Endothelial cell of hepatic sinusoid (primary cell): Measurements from ENCODE around the gene CHMP2B.
"Not testable (repeated sequence)": the region's sequence is repeated elsewhere in the genome, so short reads cannot be mapped to it uniquely, and the experiment has no call there.

Experiments
- in situ Hi-C: cut with HindIII; loops from 2 replicates; pipeline ENCODE4 v1.10.0; 2017; ENCODE audit warnings: low sequenced_read_pairs

The CHMP2B gene

DNA sequence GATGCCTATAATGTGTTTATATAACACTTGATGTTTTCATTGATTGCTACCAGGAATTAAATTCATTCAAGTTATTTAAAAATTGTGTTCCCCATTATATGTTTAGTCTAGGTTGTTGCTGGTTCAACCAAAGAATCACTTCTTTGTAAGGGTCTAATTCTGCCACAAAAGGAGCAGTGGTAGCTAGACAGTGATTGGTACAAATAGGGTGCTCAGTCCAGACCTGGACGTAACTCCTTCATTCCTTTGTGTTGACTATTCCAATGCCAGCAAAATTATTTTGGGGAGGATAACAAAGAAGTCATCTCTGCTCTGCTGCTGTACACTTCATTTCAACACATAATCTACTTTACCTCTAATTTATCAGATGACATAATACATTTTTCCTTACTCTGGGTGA lies 1.2 kb downstream of the CHMP2B start:
- in situ Hi-C loops, result no loop called here

GRCh38 chr3:87229113-87229512 lies 2.0 kb downstream of the CHMP2B start:
- in situ Hi-C loops, result no loop called here

- in situ Hi-C loops, result no loop called here
These were observed 6.7 kb downstream of the CHMP2B start for GRCh38 chr3:87233805-87234204.

GRCh38 chr3:87236093-87236492 lies 9.0 kb downstream of the CHMP2B start:
- in situ Hi-C loops, result no loop called here

DNA sequence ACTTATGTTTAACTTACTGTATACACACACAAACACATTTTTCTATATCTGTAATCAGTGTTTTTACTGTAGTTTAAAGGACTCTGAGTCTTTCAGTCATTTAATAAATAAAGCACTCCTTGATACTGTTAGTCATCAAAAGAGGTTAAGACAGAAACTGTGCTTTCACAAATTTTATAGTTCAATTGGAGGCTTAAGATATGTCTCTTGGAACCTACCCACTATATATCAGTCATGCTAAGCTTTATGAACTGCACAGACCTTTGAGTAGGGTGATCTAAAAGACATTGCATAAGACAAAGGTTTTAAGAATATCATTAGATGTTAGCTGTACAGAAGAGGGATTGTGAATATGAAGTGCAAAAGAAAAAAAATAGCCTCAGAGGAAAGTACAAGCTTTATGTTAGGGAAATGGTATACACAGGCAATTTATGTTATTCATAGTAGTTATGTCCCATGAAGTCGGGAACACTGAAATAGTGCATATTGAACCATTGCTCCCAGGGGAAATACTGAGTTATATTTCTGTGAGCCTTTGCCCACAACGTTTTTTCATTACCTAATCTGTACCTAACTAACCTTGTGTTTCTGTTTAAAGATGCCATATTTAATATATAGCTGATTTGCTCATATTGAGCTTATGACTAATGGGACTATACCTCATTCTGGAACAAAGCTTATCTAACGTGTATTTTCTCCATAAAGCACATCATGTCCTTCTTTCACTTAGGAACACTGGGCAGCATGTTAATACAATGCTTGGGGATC lies 19.7 kb downstream of the CHMP2B start:
- in situ Hi-C loops, result no loop called here

GRCh38 chr3:87247430-87247773 lies 20.3 kb downstream of the CHMP2B start:
- in situ Hi-C loops, result no loop called here

- in situ Hi-C loops, result not testable (repeated sequence)
These were observed 21.1 kb downstream of the CHMP2B start for GRCh38 chr3:87248231-87248630.

DNA sequence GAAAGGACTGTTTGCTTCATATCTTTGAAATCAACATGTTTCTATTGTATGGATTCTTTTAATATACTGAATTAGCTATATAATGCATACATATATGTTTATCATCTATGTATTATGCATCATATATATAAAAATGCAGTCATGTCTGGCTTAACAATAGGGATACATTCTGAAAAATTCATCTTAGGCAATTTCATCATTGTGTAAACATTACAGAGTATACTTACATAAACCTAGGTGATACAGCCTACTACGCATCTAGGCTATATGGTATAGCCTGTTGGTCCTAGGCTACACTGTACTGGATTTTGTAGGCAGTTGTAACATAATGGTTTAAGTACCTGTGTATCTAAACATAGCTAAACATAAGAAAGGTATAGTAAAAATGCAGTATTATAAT lies 21.7 kb downstream of the CHMP2B start:
- in situ Hi-C loops, result no loop called here

- in situ Hi-C loops, result no loop called here
These were observed 22.9 kb downstream of the CHMP2B start for GRCh38 chr3:87250009-87250408.

GRCh38 chr3:87260270-87260669 lies 33.2 kb downstream of the CHMP2B start:
- in situ Hi-C loops, result no loop called here

GRCh38 chr3:87261925-87262324 lies 34.8 kb downstream of the CHMP2B start:
- in situ Hi-C loops, result no loop called here

- in situ Hi-C loops, result no loop called here
These were observed 41.0 kb downstream of the CHMP2B start for GRCh38 chr3:87267953-87268645.

GRCh38 chr3:87268646-87269211 lies 41.6 kb downstream of the CHMP2B start:
- in situ Hi-C loops, result no loop called here

GRCh38 chr3:87269723-87270122 lies 42.6 kb downstream of the CHMP2B start:
- in situ Hi-C loops, result no loop called here

- in situ Hi-C loops, result no loop called here
These were observed 44.0 kb downstream of the CHMP2B start for GRCh38 chr3:87270908-87271700.

DNA sequence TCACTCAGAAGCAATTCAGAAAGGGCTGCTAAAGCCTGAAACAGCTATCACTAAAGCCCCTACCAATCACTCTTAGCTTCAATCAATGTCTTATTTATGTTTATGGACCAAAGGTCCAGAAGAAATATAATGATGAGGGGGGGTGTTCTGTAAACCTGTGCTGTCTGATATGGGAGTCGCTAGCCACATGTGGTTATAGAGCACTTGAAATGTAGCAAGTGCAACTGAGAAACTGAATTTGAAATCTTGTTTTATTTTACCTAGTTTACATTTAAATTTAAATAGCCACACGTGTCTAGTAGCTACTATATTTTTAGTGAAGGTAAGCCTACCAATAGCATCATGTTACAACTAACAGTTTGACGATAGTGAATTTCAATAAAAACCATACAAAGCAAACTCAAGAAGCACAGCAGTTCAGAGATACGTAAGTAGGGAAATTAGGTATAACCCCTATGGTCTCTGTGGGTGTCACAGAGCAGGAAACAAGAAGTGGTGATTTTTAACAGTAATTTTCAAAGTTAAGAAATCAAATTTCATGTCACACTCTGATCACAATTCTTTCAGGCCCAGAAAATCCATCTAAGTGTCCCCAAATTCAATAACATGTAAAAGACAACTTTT lies 45.7 kb downstream of the CHMP2B start:
- in situ Hi-C loops, result no loop called here

GRCh38 chr3:87276484-87276883 lies 49.4 kb downstream of the CHMP2B start, which contains the start of gene POU1F1:
TSS of gene POU1F1 (minus strand) at chr3:87276584. CDS start at chr3:87276462, 122 bp downstream.
- in situ Hi-C loops, result loop anchor here (25.0 kb wide), 1 partner anchor 236 kb away; no protein-coding TSS in a partner anchor

DNA sequence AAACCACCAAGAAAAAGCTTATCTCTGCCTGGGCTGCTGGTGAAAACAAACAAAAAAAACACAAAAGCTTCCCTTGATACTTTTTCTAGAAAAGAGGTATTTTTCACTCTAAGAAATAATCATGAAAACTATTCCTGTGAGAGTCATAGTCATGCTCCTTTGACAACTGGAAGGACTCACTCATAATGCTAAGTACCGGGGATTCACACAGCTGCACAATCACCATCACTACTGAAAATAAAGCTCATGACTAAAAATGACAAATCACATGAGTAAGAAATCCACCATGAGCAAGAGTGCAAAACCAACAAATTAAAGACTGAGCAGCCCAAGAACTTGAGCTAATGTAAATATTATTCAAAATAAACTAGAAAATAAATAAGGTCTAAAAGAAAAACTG lies 59.9 kb downstream of the CHMP2B start:
- in situ Hi-C loops, result loop anchor here (25.0 kb wide), 1 partner anchor 225 kb away; no protein-coding TSS in a partner anchor

- in situ Hi-C loops, result loop anchor here (25.0 kb wide), 1 partner anchor 224 kb away; no protein-coding TSS in a partner anchor
These were observed 61.3 kb downstream of the CHMP2B start for GRCh38 chr3:87288446-87288845.

DNA sequence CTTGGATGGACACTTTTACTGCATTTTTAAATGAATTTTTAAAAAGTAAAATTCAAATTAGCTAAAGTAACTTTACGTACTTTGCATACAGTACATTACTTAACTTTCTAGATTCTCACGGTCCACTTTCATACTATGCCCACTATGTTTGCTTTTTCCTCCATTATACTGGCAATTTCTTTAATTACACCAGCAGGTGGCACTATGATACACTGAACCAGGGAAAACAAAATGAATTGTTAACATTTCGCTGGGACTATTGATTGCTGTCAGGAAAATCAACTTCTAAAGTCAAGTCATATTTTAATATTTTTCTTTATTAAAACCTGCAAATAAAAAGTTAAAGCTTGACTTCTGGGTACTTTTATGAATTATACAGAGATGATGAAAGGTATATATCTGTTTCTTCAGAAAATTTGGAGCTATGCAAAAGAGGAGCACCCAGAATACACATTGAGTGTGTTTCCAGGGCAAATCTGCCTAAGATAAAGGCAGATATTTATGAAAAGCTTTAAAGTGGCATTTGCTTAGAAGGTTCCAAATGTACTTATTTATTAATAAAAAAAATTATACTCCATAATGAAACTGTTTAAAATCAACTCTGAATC lies 71.1 kb downstream of the CHMP2B start:
- in situ Hi-C loops, result loop anchor here (25.0 kb wide), 1 partner anchor 214 kb away; no protein-coding TSS in a partner anchor
